Naive thymus-derived CD4-positive, alpha-beta T cell (primary cell): ENCODE measurements around the gene DUSP9. TPM values are rescaled to one million over a fixed set of nuclear protein-coding genes. Genes with fewer than 3 reads are reported as not detected.

Experiments used
- ATAC-seq: fragments of 150-1000 bp; cut with Tn5 transposase; 2 replicates; pipeline ENCODE4 v1.10.0; 2021; ENCODE audit warnings: mild to moderate bottlenecking, moderate library complexity
- CTCF ChIA-PET: fragments of 350-600 bp; sonication (Branson Sonifier 250); formaldehyde crosslinking; loops from one replicate; lab custom pipeline; 2021; ENCODE audit warnings: antibody characterized with exemption; lab: Charles Lee
- POLR2A ChIA-PET: fragments of 350-600 bp; sonication (Branson Sonifier 250); formaldehyde crosslinking; loops from one replicate; lab custom pipeline; 2021; ENCODE audit warnings: antibody characterized with exemption, inconsistent platforms; lab: Charles Lee
- DNase-seq, 9 donors: peaks; one replicate each; pipeline versions ENCODE4 v3.0.0 to v3.0.0-alpha.2; 2020 to 2022; ENCODE audit warnings: mixed read lengths in 1 of 9
- H3K27ac ChIP-seq: one replicate; pipeline ENCODE4 v1.7.0; 2013; ENCODE audit warnings: mild to moderate bottlenecking, low read depth, low read length, moderate library complexity
- H3K27me3 ChIP-seq, 2 donors: one replicate each; pipeline ENCODE4 v1.7.0; 2013; ENCODE audit warnings: low read length in 2 of 2, mild to moderate bottlenecking in 2 of 2, moderate library complexity in 2 of 2; ENCODE audit not compliant: control insufficient read depth in 2 of 2, insufficient read depth in 2 of 2
- H3K36me3 ChIP-seq, 3 experiments: 1 replicate in 2 of 3; 2 replicates in 1 of 3; pipeline ENCODE4 v1.7.0; 2013; ENCODE audit warnings: low read length in 3 of 3, mild to moderate bottlenecking in 3 of 3, moderate library complexity in 1 of 3; ENCODE audit not compliant: insufficient read depth in 3 of 3, control insufficient read depth in 2 of 3
- H3K4me1 ChIP-seq, 2 donors: one replicate each; pipeline ENCODE4 v1.7.0; 2013; ENCODE audit warnings: low read length in 2 of 2, mild to moderate bottlenecking in 2 of 2, moderate library complexity in 1 of 2; ENCODE audit not compliant: control insufficient read depth in 2 of 2, insufficient read depth in 2 of 2
- H3K4me3 ChIP-seq: 2 replicates; pipeline ENCODE4 v1.7.0; 2013; ENCODE audit warnings: mild to moderate bottlenecking, low read length
- H3K9me3 ChIP-seq, 3 experiments: 1 replicate in 2 of 3; 2 replicates in 1 of 3; pipeline ENCODE4 v1.7.0; 2013; ENCODE audit warnings: low read length in 3 of 3; ENCODE audit not compliant: control insufficient read depth in 2 of 3
- H3K27ac Mint-ChIP-seq, 9 donors: one replicate each; pipeline ENCODE4 v1.8.0; 2020 to 2022; ENCODE audit warnings: mixed read lengths in 9 of 9, mild to moderate bottlenecking in 8 of 9, moderate library complexity in 5 of 9, inconsistent platforms in 2 of 9
- H3K27me3 Mint-ChIP-seq, 5 donors: one replicate each; pipeline ENCODE4 v1.8.0; 2021 to 2022; ENCODE audit warnings: mixed read lengths in 5 of 5, mild to moderate bottlenecking in 1 of 5
- H3K36me3 Mint-ChIP-seq, 5 donors: one replicate each; pipeline ENCODE4 v1.8.0; 2020 to 2022; ENCODE audit warnings: mixed read lengths in 5 of 5, mild to moderate bottlenecking in 3 of 5, inconsistent platforms in 1 of 5
- H3K4me1 Mint-ChIP-seq, 7 donors: one replicate each; pipeline ENCODE4 v1.8.0; 2020 to 2022; ENCODE audit warnings: mixed read lengths in 7 of 7, mild to moderate bottlenecking in 3 of 7, inconsistent platforms in 1 of 7
- H3K4me3 Mint-ChIP-seq, 10 donors: one replicate each; pipeline ENCODE4 v1.8.0; 2020 to 2022; ENCODE audit warnings: mild to moderate bottlenecking in 10 of 10, mixed read lengths in 10 of 10, moderate library complexity in 6 of 10, inconsistent platforms in 2 of 10
- H3K9me3 Mint-ChIP-seq, 11 donors: one replicate each; pipeline ENCODE4 v1.8.0; 2020 to 2022; ENCODE audit warnings: mixed read lengths in 11 of 11, mild to moderate bottlenecking in 4 of 11, inconsistent platforms in 1 of 11, moderate library complexity in 1 of 11
- intact Hi-C, 2 donors: fragments of 100-400 bp; cut with micrococcal nuclease; formaldehyde crosslinking; loops; one replicate each; pipeline ENCODE4 v1.15.1; 2023
- polyA plus RNA-seq, 2 donors: library from polyadenylated mRNA; unstranded; fragments of 300-500 nt; fragmentation: Illumina TruSeq; gene quantifications; one replicate each; pipeline ENCODE4 v1.2.3, GENCODE V29; 2021
- total RNA-seq, 6 experiments: library from RNA in 5 of 6; stranded (reverse) in 5 of 6; gene quantifications; 1 replicate in 5 of 6; 2 replicates in 1 of 6; pipeline ENCODE4 v1.2.3 and lab custom pipeline; 2021 to 2026

DUSP9 gene
- total and polyA plus RNA-seq, 7 experiments from 2014 or later = not detected

GRCh38 chrX:153670748-153671588 is 24.0 kb downstream of the DUSP9 start:
- Mint-ChIP-seq H3K4me3 (no peak overlapping the region), H3K36me3 (no peaks in the 10 kb centered on the region), H3K9me3 (no peaks in the 10 kb centered on the region), H3K4me1 (peaks cover 5 to 14% (median 8%) of the 10 kb centered on the region in 7 donors), H3K27ac (no peak overlapping the region), H3K27me3 (peaks cover 7 to 30% (median 18%) of the 10 kb centered on the region in 5 donors)
- ChIA-PET POLR2A (no interaction called here), CTCF (interaction anchor here (0.6 to 1.2 kb wide), 6 partner anchors 17 to 730 kb away, joined by 3 to 4 read pairs (median 3); no protein-coding TSS in a partner anchor)
- DNase-seq (no peak), ATAC-seq (no peak)
- Histone ChIP-seq H3K36me3 (no peaks in the 10 kb centered on the region), H3K27ac (no peak overlapping the region), H3K4me1 (no peaks in the 10 kb centered on the region), H3K27me3 (no peaks in the 10 kb centered on the region), H3K9me3 (no peaks in the 10 kb centered on the region), H3K4me3 (no peak overlapping the region)
- intact Hi-C loops = no loop called here

DNA sequence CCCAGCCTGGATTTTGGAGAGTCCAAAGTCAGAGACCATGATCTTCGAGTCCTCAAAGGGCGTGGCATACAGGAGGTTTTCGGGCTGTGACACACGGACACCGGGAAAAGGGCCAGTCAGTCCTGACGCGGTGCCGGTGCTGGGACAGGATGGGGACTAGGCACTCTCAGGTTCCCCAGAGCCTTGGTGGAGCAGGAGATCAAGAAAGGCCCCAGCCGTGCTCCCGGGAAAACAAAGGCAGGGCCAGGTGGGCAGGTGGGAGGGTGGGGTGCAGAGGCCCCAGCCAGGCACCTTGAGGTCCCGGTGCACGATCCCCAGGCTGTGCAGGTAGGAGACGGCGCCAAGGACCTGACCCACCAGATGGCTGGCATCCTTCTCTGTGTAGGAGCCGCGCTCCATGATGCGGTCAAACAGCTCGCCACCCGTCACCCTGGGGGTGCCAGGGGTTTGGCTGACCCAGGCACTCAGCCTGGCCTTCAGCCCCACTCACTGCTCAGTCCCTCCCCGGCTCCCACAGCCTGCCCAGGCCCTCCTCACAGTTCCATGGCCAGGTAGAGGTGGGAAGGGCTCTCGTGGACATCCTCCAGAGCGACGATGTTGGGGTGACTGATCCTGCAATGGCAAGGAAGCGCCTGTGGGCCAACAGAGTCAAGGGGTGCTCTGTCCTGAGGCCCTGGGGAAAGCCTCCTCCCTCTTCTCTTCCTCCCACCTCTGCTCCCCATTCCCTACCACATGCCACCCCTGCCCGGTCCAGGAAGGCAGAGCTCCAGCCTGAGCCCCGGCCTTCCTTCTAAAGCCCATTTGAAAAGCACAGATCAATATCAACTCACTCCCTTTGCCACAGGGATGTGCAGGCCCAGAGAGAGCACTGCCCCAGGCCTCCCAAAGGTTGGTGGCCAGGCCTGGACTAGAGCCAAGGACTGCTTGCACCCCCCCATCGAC is 24.9 kb downstream of the DUSP9 start:
- Mint-ChIP-seq H3K36me3 (no peaks in the 10 kb centered on the region), H3K9me3 (no peaks in the 10 kb centered on the region), H3K27me3 (peaks cover 7 to 31% (median 18%) of the 10 kb centered on the region in 5 donors), H3K4me3 (peak overlapping the region in 1 of 10 donors; percentile 76), H3K27ac (no peak overlapping the region), H3K4me1 (peaks cover 5 to 14% (median 8%) of the 10 kb centered on the region in 7 donors)
- no peaks in the 10 kb centered on the region for H3K36me3 ChIP-seq
- H3K9me3 ChIP-seq = no peaks in the 10 kb centered on the region
- H3K27ac ChIP-seq = no peak overlapping the region
- H3K4me1 ChIP-seq = no peaks in the 10 kb centered on the region
- ChIA-PET CTCF (interaction anchor here (0.6 to 1.2 kb wide), 2 partner anchors 62 to 295 kb away, joined by 3 to 4 read pairs; no protein-coding TSS in a partner anchor), POLR2A (no interaction called here)
- no peak for ATAC-seq
- no peaks in the 10 kb centered on the region for H3K27me3 ChIP-seq
- DNase-seq = no peak
- H3K4me3 ChIP-seq = no peak overlapping the region
- intact Hi-C loops = no loop called here

DNA sequence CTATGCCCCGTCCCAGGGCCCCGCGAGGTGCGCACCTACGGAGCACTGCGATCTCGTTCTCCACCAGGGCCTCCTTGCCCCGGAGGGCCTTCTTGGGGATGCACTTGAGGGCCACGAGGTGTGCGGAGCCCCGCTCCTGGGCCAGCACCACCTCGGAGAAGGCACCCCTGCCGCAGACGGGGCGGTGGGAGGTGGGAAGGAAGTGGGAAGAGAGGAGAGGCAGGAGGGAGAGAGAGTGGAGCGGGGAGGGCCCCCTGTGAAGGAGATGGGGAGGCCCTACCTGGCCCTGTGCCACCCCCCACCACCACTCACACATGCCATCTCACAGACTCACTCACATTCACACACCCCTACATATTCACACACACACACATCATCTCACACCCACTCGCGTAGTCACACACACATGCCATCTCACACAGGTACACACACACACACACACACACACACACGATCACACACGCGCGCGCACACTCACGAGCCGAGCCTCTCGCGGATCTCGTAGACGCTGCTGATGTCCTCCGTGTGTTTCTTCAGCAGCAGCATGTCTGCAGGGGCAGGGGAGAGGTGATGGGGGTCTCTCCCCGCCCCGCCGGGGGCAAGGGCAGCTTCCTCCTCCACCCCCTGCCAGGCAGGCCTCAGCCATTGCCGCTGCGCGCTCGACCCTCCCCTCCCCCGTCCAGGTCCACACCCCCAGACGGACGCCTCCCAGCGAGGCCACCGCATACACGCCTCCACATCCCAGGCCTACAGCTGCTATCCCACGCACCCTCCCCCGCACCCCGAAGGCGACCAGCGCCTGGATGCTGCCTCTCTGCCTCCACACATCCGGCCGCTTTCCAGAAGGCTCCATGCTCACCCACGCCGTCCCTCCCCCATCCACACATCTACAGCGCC is 25.8 kb downstream of the DUSP9 start:
- ATAC-seq (no peak), DNase-seq (no peak)
- Mint-ChIP-seq H3K27me3 (peaks cover 7 to 32% (median 15%) of the 10 kb centered on the region in 5 donors), H3K4me3 (peak overlapping the region in 7 of 10 donors; percentile 16 to 76 (median 45)), H3K4me1 (peaks cover 3 to 10% (median 5%) of the 10 kb centered on the region in 7 donors), H3K36me3 (no peaks in the 10 kb centered on the region), H3K27ac (no peak overlapping the region), H3K9me3 (peaks cover 0 to 2% (median 0%) of the 10 kb centered on the region in 11 donors)
- intact Hi-C loops = no loop called here
- no peaks in the 10 kb centered on the region for H3K36me3 ChIP-seq
- no peaks in the 10 kb centered on the region for H3K4me1 ChIP-seq
- no peak overlapping the region for H3K27ac ChIP-seq
- CTCF ChIA-PET = no interaction called here
- H3K27me3 ChIP-seq = no peaks in the 10 kb centered on the region
- no peaks in the 10 kb centered on the region for H3K9me3 ChIP-seq
- POLR2A ChIA-PET = no interaction called here
- H3K4me3 ChIP-seq = no peak overlapping the region

- Mint-ChIP-seq H3K4me1 (peaks cover 0 to 8% (median 1%) of the 10 kb centered on the region in 7 donors), H3K9me3 (peaks cover 0 to 2% (median 0%) of the 10 kb centered on the region in 11 donors), H3K27ac (no peak within 1 kb of the TSS), H3K27me3 (peaks cover 7 to 34% (median 12%) of the 10 kb centered on the region in 5 donors), H3K36me3 (no peaks in the 10 kb centered on the region), H3K4me3 (peak within 1 kb of the TSS; percentile 16 to 77 (median 51))
- no peak for DNase-seq
- no peaks in the 10 kb centered on the region for H3K27me3 ChIP-seq
- no peaks in the 10 kb centered on the region for H3K36me3 ChIP-seq
- H3K4me3 ChIP-seq = no peak within 1 kb of the TSS
- H3K9me3 ChIP-seq = no peaks in the 10 kb centered on the region
- no peaks in the 10 kb centered on the region for H3K4me1 ChIP-seq
- ChIA-PET POLR2A (interaction anchor here (0.7 kb wide), 1 partner anchor 1462 kb away, joined by 3 read pairs; no protein-coding TSS in a partner anchor), CTCF (no interaction called here)
- intact Hi-C loops = no loop called here
- no peak within 1 kb of the TSS for H3K27ac ChIP-seq
- no peak for ATAC-seq
These were observed 26.6 kb downstream of the DUSP9 start, which contains the start of gene PNCK for GRCh38 chrX:153673428-153674218. Gene PNCK, minus strand, starts transcription at chrX:153673813. Its CDS starts 737 bp downstream, at chrX:153673076.

- ChIA-PET CTCF (no interaction called here), POLR2A (interaction anchor here (0.7 kb wide), 1 partner anchor 1461 kb away, joined by 3 read pairs; no protein-coding TSS in a partner anchor)
- peaks cover 0 to 2% (median 0%) of the 10 kb centered on the region in 11 donors for H3K9me3 Mint-ChIP-seq
- intact Hi-C loops = no loop called here
- Histone ChIP-seq H3K27me3 (no peaks in the 10 kb centered on the region), H3K4me1 (no peaks in the 10 kb centered on the region), H3K27ac (no peak overlapping the region), H3K9me3 (no peaks in the 10 kb centered on the region), H3K36me3 (no peaks in the 10 kb centered on the region), H3K4me3 (no peak overlapping the region)
- ATAC-seq (no peak), DNase-seq (no peak)
- H3K27ac Mint-ChIP-seq = no peak overlapping the region
- peaks cover 0 to 8% (median 1%) of the 10 kb centered on the region in 7 donors for H3K4me1 Mint-ChIP-seq
- peak overlapping the region; percentile 16 to 77 (median 51) for H3K4me3 Mint-ChIP-seq
- H3K36me3 Mint-ChIP-seq = no peaks in the 10 kb centered on the region
- peaks cover 7 to 35% (median 12%) of the 10 kb centered on the region in 5 donors for H3K27me3 Mint-ChIP-seq
These were observed 27.3 kb downstream of the DUSP9 start for GRCh38 chrX:153674219-153674851.
